ENCODE results near the gene CCT2. TPM values are rescaled to one million over a fixed set of nuclear protein-coding genes. Genes with fewer than 3 reads are reported as not detected.

The CCT2 gene
- total and polyA plus RNA-seq, 8 donors = 43.3 to 137 (median 78.3) TPM

DNA sequence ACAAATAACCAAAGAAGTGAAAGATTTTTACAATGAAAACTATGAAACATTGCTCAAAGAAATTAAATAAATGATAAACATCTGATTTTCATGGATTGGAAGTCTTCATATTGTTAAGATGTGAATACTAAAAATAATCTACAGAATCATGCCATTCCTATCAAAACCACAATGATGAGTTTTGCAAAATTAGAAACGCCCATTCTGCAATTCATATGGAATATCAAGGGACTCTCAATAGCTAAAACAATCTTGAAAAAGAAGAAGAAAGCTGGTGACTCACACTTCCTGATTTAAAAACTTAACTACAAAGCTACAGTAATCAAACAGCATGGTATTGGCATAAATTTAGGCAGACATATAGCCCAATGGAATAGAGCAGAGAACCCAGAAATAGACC, 40.2 kb upstream of the CCT2 start:
- no peak for DNase-seq
- peaks cover 0 to 6% (median 0%) of the 10 kb centered on the region in 4 donors for H3K36me3 ChIP-seq
- H3K4me3 ChIP-seq = no peak overlapping the region
- no peak overlapping the region for H3K27ac ChIP-seq
- TF ChIP-seq POLR2AphosphoS5 (IDR thresholded peaks at IDR 0.05) (no peak), POLR2A (IDR thresholded peaks at IDR 0.05) (no peak), EP300 (IDR thresholded peaks at IDR 0.05) (no peak)
- TF ChIP-seq, protein P1, sequence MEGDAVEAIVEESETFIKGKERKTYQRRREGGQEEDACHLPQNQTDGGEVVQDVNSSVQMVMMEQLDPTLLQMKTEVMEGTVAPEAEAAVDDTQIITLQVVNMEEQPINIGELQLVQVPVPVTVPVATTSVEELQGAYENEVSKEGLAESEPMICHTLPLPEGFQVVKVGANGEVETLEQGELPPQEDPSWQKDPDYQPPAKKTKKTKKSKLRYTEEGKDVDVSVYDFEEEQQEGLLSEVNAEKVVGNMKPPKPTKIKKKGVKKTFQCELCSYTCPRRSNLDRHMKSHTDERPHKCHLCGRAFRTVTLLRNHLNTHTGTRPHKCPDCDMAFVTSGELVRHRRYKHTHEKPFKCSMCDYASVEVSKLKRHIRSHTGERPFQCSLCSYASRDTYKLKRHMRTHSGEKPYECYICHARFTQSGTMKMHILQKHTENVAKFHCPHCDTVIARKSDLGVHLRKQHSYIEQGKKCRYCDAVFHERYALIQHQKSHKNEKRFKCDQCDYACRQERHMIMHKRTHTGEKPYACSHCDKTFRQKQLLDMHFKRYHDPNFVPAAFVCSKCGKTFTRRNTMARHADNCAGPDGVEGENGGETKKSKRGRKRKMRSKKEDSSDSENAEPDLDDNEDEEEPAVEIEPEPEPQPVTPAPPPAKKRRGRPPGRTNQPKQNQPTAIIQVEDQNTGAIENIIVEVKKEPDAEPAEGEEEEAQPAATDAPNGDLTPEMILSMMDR (IDR thresholded peaks at IDR 0.05) = no peak
- intact Hi-C loops (cut with DNase I; ENCODE audit: low total_unique reads) = no loop called here
- WGBS, 5 donors = 87 to 98% (median 95%) methylated on average over 1 of the region's 1 CpG
- no peaks in the 10 kb centered on the region for H3K27me3 ChIP-seq
- H3K9me3 ChIP-seq = peaks cover 0 to 13% (median 1%) of the 10 kb centered on the region in 4 donors
- H3K4me1 ChIP-seq = no peaks in the 10 kb centered on the region

DNA sequence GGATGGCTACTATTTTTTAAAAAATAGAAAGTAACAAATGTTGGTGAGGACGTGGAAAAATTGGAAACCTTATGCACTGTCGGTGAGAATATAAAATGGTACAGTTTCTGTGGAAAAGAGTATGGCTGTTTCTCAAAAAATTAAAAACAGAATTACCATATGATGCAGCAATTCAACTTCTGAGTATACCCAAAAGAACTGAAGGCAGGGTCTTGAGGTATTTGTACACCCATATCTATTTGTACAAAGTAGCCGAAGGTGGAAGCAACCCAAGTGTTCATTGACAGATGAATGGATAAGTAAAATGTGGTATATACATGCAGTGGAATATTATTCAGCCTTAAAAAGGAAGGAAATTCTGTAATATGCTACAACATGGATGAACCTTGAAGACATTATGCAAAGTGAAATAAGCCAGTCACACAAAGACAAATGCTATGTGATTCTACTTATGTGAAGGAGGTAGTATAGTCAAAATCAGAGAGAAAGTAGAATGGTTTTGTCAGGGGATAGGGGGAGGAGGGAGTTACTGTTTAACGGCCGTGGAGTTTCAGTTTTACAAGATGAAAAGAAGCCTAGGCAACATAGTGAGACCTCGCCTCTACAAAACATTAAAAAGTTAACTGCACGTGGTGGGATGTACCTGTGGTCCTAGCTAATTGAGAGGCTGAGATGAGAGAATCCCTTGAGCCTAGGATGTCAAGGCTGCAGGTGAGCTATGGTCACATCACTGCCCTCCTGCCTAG, 38.4 kb upstream of the CCT2 start:
- no peak for DNase-seq
- Histone ChIP-seq H3K36me3 (peaks cover 0 to 6% (median 0%) of the 10 kb centered on the region in 4 donors), H3K4me1 (no peaks in the 10 kb centered on the region), H3K4me3 (no peak overlapping the region), H3K27me3 (no peaks in the 10 kb centered on the region), H3K9me3 (peaks cover 0 to 13% (median 1%) of the 10 kb centered on the region in 4 donors), H3K27ac (no peak overlapping the region)
- 84 to 94% (median 87%) methylated on average over 7 of the region's 7 CpGs for WGBS, 5 donors
- TF ChIP-seq EP300 (IDR thresholded peaks at IDR 0.05) = no peak
- TF ChIP-seq POLR2AphosphoS5 (IDR thresholded peaks at IDR 0.05) = no peak
- no peak for TF ChIP-seq POLR2A (IDR thresholded peaks at IDR 0.05)
- TF ChIP-seq, protein P1 (IDR thresholded peaks at IDR 0.05) = no peak
- intact Hi-C loops (cut with DNase I; ENCODE audit: low total_unique reads) = no loop called here

DNA sequence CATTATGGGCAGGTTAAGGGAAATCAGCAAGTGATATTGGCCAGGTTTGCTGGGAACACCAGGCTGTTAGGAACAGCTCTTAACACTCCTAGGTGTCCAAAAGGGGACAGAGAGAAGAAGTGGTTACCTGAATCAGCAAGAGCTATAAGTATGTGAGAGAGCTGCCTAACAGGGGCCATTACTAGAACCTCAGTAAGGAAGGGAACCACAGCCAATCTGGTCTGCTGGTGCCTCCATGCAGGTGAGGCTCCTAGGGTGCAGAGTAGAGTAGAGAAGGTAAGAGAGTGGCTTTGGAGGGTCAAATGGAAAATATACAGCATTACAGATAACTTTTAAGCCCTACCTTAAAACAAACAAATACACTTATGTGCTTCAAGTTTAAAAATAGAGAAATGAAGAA, 36.6 kb upstream of the CCT2 start:
- Histone ChIP-seq H3K36me3 (peaks cover 0 to 2% (median 0%) of the 10 kb centered on the region in 4 donors), H3K4me3 (no peak overlapping the region), H3K27me3 (no peaks in the 10 kb centered on the region), H3K4me1 (peaks cover 0 to 6% (median 3%) of the 10 kb centered on the region in 4 donors), H3K27ac (no peak overlapping the region), H3K9me3 (peaks cover 0 to 10% (median 1%) of the 10 kb centered on the region in 4 donors)
- no peak for TF ChIP-seq POLR2A (IDR thresholded peaks at IDR 0.05)
- no peak for TF ChIP-seq EP300 (IDR thresholded peaks at IDR 0.05)
- TF ChIP-seq POLR2AphosphoS5 (IDR thresholded peaks at IDR 0.05) = no peak
- TF ChIP-seq, protein P1 (IDR thresholded peaks at IDR 0.05) = no peak
- intact Hi-C loops (cut with DNase I; ENCODE audit: low total_unique reads) = no loop called here
- DNase-seq = no peak

DNA sequence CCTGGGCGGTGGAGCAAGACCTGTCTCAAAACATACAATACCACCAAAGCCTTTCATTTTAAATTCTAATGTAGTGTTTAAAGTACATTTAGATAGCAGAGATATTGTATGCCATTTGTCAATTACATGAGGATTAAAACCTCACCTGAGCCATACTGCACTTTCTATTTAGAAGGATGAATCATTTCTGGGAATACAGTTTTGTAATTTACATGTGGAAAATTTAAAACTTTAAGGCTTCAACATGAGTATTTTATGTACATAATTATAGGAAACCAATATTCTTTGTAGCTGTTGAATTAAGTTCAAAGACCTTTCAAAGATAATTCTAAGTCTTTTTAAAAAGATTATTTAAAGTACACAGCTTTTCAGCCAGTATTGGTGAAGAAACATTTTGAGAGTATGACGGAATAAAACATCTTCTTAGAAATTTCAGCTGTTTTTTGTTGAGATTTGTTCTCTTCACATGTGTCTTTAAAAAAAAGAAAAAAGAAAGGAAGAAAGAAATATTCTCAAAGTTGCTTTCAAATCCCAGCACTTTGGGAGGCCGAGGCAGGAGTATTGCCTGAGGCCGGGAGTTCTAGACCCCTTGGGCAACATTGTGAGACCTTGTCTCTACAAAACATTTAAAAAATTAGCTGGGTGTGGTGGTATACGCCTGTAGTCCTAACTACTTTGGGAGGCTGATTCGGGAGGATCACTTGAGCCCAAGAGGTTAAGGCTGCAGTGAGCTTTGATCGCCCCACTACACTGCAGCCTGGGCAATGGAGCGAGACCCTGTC, 34.5 kb upstream of the CCT2 start:
- TF ChIP-seq POLR2A (IDR thresholded peaks at IDR 0.05) = no peak
- TF ChIP-seq, protein P1 (IDR thresholded peaks at IDR 0.05) = no peak
- no peak for TF ChIP-seq POLR2AphosphoS5 (IDR thresholded peaks at IDR 0.05)
- TF ChIP-seq EP300 (IDR thresholded peaks at IDR 0.05) = no peak
- Histone ChIP-seq H3K27ac (no peak overlapping the region), H3K4me1 (peaks cover 0 to 12% (median 6%) of the 10 kb centered on the region in 4 donors), H3K9me3 (no peaks in the 10 kb centered on the region), H3K4me3 (no peak overlapping the region), H3K27me3 (no peaks in the 10 kb centered on the region), H3K36me3 (no peaks in the 10 kb centered on the region)
- intact Hi-C loops (cut with DNase I; ENCODE audit: low total_unique reads) = no loop called here
- DNase-seq = no peak
- WGBS, 5 donors = 87 to 90% (median 89%) methylated on average over 8 of the region's 8 CpGs

Measured in stomach (tissue), 9 donors.